ENCODE measurements around the gene KRTAP4-9. TPM values are rescaled to one million over a fixed set of nuclear protein-coding genes. Genes with fewer than 3 reads are reported as not detected.
"Not testable (repeated sequence)": the region's sequence is repeated elsewhere in the genome, so short reads cannot be mapped to it uniquely, and the experiment has no call there.

KRTAP4-9 gene
- total RNA-seq, 1 donor from 2014 or later: not detected

DNA sequence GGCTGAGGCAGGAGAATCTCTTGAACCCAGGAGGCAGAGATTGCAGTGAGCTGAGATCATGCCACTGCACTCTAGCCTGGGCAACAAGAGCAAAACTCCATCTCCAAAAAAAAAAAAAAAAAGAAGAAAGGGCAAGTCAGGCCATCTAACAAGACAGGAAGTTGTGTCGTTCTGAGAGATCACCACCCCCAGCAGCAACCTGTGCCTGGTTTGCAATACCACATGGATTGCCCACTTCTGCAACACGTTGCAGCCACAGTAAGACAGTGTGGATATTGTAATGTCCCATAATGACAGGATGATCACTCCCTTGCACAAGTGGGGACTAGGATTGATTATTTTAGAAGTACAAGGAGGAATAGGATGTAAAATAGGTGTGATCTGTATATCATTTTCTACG lies 36.2 kb upstream of the KRTAP4-9 start:
- TF ChIP-seq, protein P1, sequence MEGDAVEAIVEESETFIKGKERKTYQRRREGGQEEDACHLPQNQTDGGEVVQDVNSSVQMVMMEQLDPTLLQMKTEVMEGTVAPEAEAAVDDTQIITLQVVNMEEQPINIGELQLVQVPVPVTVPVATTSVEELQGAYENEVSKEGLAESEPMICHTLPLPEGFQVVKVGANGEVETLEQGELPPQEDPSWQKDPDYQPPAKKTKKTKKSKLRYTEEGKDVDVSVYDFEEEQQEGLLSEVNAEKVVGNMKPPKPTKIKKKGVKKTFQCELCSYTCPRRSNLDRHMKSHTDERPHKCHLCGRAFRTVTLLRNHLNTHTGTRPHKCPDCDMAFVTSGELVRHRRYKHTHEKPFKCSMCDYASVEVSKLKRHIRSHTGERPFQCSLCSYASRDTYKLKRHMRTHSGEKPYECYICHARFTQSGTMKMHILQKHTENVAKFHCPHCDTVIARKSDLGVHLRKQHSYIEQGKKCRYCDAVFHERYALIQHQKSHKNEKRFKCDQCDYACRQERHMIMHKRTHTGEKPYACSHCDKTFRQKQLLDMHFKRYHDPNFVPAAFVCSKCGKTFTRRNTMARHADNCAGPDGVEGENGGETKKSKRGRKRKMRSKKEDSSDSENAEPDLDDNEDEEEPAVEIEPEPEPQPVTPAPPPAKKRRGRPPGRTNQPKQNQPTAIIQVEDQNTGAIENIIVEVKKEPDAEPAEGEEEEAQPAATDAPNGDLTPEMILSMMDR (IDR thresholded peaks at IDR 0.05): no peak
- no peaks in the 10 kb centered on the region for H3K9me3 Mint-ChIP-seq (ENCODE audit: low read depth)
- peaks cover 10% of the 10 kb centered on the region for H3K4me1 Mint-ChIP-seq (ENCODE audit: low read depth)
- H3K36me3 Mint-ChIP-seq (ENCODE audit: low read depth): no peaks in the 10 kb centered on the region
- H3K4me3 Mint-ChIP-seq (ENCODE audit: unreplicated experiment): no peak overlapping the region
- H3K27me3 Mint-ChIP-seq (ENCODE audit: low read depth): no peaks in the 10 kb centered on the region
- H3K27ac Mint-ChIP-seq (ENCODE audit: unreplicated experiment): no peak overlapping the region
- no peak for DNase-seq (ENCODE audit: low spot score)

DNA sequence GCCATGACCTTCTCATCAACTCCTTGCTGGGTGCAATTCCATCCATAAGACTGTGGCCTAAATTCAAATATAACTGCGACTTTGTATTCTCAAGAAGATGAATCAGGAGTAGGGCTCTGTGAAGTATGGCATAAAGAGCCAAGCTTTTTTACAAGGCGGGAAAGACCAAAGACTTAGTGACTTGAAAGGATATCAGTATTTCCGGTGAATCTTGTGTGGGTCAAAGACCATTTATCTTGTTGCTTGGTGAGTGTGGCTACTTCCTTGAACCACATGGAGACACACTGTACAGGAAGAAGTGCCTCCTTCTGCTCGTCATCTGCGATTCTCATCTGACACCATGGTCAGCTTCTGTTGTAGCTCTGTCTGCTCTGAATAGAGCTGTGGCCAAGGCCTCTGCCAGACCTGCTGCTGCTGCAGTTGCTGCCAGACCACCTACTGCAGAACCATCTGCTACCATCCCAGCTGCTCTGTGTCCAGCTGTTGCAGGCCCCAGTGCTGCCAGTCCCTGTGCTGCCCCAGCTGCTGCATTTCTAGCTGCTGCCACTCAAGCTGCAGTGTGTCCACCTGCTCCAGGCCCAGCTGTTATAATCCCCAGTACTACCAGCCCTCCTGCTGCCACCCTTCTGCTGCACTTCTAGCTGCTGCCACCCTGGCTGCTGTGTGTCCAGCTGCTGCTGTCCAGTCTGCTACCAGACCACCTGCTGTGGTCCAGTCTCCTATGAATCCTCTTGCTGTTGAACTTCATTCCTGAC lies 33.4 kb upstream of the KRTAP4-9 start:
- Mint-ChIP-seq H3K27me3 (ENCODE audit: low read depth) (no peaks in the 10 kb centered on the region), H3K4me1 (ENCODE audit: low read depth) (no peaks in the 10 kb centered on the region), H3K27ac (ENCODE audit: unreplicated experiment) (no peak overlapping the region), H3K9me3 (ENCODE audit: low read depth) (no peaks in the 10 kb centered on the region), H3K36me3 (ENCODE audit: low read depth) (no peaks in the 10 kb centered on the region), H3K4me3 (ENCODE audit: unreplicated experiment) (no peak overlapping the region)
- TF ChIP-seq, protein P1 (IDR thresholded peaks at IDR 0.05): no peak
- DNase-seq (ENCODE audit: low spot score): no peak

DNA sequence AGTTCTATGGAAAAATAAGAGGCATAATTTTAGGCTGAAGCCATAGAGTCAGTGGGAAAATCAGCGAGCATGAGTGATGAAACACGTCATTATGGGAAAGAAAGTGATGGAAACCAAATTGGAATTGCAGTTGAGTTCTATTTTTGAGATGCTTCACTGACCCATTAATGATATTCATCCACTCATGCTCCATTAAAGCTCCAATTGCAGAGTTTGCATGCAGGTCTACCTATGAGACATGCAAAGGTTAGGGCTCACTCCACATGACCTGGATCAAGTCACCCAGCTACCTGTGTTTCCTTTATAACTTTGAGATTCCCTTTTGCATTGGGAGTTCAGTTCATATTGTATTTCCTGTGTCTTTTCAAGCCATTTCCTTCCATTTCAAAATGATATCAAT lies 31.5 kb upstream of the KRTAP4-9 start:
- H3K4me1 Mint-ChIP-seq (ENCODE audit: low read depth): no peaks in the 10 kb centered on the region
- no peaks in the 10 kb centered on the region for H3K36me3 Mint-ChIP-seq (ENCODE audit: low read depth)
- TF ChIP-seq, protein P1 (IDR thresholded peaks at IDR 0.05): no peak
- H3K27ac Mint-ChIP-seq (ENCODE audit: unreplicated experiment): no peak overlapping the region
- no peak overlapping the region for H3K4me3 Mint-ChIP-seq (ENCODE audit: unreplicated experiment)
- no peak for DNase-seq (ENCODE audit: low spot score)
- H3K9me3 Mint-ChIP-seq (ENCODE audit: low read depth): no peaks in the 10 kb centered on the region
- no peaks in the 10 kb centered on the region for H3K27me3 Mint-ChIP-seq (ENCODE audit: low read depth)

DNA sequence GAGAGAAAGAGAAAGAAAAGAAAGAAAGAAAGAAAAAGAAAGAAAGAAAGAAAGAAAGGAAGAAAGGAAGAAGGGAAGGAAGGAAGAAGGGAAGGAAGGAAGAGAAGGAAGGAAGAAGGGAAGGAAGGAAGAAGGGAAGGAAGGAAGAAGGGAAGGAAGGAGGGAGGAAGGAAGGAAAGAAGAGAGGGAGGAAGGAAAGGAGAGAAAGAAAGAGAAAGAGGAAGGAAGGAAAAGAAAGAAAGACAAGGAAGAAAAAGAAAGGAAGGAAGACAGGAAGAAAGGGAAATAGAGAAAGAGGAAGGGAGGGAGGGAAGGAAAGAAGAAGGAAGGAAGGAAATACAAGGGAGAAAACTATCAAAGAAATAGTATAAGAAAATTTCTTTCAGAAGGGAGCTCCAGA lies 28.4 kb upstream of the KRTAP4-9 start:
- Mint-ChIP-seq H3K4me3 (ENCODE audit: unreplicated experiment) (no peak overlapping the region), H3K36me3 (ENCODE audit: low read depth) (no peaks in the 10 kb centered on the region), H3K27me3 (ENCODE audit: low read depth) (no peaks in the 10 kb centered on the region), H3K9me3 (ENCODE audit: low read depth) (no peaks in the 10 kb centered on the region), H3K4me1 (ENCODE audit: low read depth) (peaks cover under 1% of the 10 kb centered on the region), H3K27ac (ENCODE audit: unreplicated experiment) (no peak overlapping the region)
- no peak for DNase-seq (ENCODE audit: low spot score)
- TF ChIP-seq, protein P1 (IDR thresholded peaks at IDR 0.05): no peak

DNA sequence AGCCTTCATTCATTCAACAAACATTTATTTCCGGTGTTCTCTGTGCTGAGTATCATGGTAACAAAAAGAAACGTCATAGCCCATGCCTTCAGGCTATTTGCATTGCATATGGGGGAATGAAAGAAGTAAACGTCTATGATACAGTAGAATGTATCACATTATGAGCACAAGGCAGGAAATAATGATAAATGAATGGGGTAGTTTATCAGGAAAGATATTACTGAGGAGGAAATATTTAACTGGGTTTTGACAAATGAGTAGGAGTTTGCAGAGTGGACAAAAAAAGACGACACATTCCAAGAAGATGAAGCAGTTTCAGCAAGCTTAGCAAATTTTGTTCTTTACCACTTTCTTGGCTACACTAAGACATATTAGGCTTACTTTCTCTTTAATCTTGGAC lies 22.6 kb upstream of the KRTAP4-9 start:
- Mint-ChIP-seq H3K36me3 (ENCODE audit: low read depth) (no peaks in the 10 kb centered on the region), H3K27me3 (ENCODE audit: low read depth) (no peaks in the 10 kb centered on the region), H3K4me1 (ENCODE audit: low read depth) (peaks cover 24% of the 10 kb centered on the region), H3K27ac (ENCODE audit: unreplicated experiment) (peak overlapping the region; percentile 67), H3K4me3 (ENCODE audit: unreplicated experiment) (no peak overlapping the region), H3K9me3 (ENCODE audit: low read depth) (no peaks in the 10 kb centered on the region)
- TF ChIP-seq, protein P1 (IDR thresholded peaks at IDR 0.05): no peak
- no peak for DNase-seq (ENCODE audit: low spot score)

DNA sequence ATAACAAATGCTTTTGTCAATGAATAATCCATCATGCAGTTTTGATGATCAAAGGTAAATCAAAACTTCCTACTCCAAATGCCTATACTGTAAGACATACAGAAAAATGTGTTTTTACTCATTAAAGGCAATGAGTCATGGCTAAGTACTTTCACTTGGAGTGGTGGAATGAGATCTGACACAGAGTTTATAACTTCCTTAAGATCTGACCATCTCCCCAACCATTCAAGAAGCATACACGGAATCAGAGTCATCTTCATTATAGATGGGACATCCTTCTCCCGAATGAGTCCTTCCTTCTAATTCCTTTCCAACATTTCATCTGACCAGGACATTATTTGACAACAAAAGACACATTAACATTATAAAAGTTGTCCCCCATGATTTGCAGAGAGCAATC lies 21.8 kb upstream of the KRTAP4-9 start:
- not testable (repeated sequence) for H3K9me3 Mint-ChIP-seq (ENCODE audit: low read depth); H3K27ac Mint-ChIP-seq (ENCODE audit: unreplicated experiment); DNase-seq (ENCODE audit: low spot score); H3K36me3 Mint-ChIP-seq (ENCODE audit: low read depth); H3K4me3 Mint-ChIP-seq (ENCODE audit: unreplicated experiment); H3K27me3 Mint-ChIP-seq (ENCODE audit: low read depth)
- peaks cover 24% of the 10 kb centered on the region for H3K4me1 Mint-ChIP-seq (ENCODE audit: low read depth)

DNA sequence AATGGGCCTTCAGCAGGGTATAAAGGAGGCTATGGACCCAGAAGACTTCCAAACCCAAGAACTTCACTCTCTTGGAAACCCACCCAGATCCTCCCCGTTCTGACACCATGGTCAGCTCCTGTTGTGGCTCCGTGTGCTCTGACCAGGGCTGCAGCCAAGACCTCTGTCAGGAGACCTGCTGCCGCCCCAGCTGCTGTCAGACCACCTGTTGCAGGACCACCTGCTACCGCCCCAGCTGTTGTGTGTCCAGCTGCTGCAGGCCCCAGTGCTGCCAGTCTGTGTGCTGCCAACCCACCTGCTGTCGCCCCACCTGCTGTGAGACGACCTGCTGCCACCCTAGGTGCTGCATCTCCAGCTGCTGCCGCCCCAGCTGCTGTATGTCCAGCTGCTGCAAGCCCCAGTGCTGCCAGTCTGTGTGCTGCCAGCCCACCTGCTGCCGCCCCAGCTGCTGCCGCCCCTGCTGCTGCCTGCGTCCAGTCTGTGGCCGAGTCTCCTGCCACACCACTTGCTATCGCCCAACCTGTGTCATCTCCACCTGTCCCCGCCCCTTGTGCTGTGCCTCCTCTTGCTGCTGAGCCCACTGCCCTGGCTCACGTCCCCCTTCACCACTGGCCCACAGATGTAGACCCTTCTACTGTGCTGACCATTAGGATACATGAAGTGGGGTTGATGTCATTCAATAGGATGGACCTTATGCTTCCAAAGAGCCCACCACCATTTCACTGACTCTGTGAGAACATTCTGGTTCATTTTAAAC lies 20.9 kb upstream of the KRTAP4-9 start, which contains the start of gene KRTAP4-7:
TSS of gene KRTAP4-7 (plus strand) at position 51 of the 757 bp plus-strand sequence. CDS start at position 108, 57 bp downstream.
- not testable (repeated sequence) for DNase-seq (ENCODE audit: low spot score); H3K27me3 Mint-ChIP-seq (ENCODE audit: low read depth); H3K27ac Mint-ChIP-seq (ENCODE audit: unreplicated experiment); H3K36me3 Mint-ChIP-seq (ENCODE audit: low read depth); H3K4me3 Mint-ChIP-seq (ENCODE audit: unreplicated experiment); H3K9me3 Mint-ChIP-seq (ENCODE audit: low read depth)
- peaks cover 24% of the 10 kb centered on the region for H3K4me1 Mint-ChIP-seq (ENCODE audit: low read depth)

All from chondrocyte (in vitro differentiated cells).